H9 (cell line): ENCODE measurements around the gene PFKL. TPM values are rescaled to one million over a fixed set of nuclear protein-coding genes. Genes with fewer than 3 reads are reported as not detected.

Experiments used
- DNase-seq: peaks from one replicate; pipeline ENCODE4 v3.0.0-alpha.2; 2017
- H2AFZ ChIP-seq: one replicate; pipeline ENCODE4 v1.6.1; 2013; ENCODE audit warnings: mild to moderate bottlenecking, low read length, control low read depth, moderate library complexity
- H2AK5ac ChIP-seq: 2 replicates; pipeline ENCODE4 v1.6.1; 2013; ENCODE audit warnings: low read length, control low read depth, mixed read lengths; ENCODE audit not compliant: insufficient read length
- H2BK120ac ChIP-seq: one replicate; pipeline ENCODE4 v1.6.1; 2013; ENCODE audit warnings: low read depth, mild to moderate bottlenecking, low read length, control low read depth, inconsistent platforms; ENCODE audit not compliant: poor library complexity, severe bottlenecking
- H2BK12ac ChIP-seq: 2 replicates; pipeline ENCODE4 v1.6.1; 2013; ENCODE audit warnings: low read length, control low read depth, mixed read lengths, low read depth; ENCODE audit not compliant: insufficient read length
- H2BK15ac ChIP-seq: 2 replicates; pipeline ENCODE4 v1.6.1; 2013; ENCODE audit warnings: low read depth, low read length, control low read depth
- H2BK20ac ChIP-seq: one replicate; pipeline ENCODE4 v1.6.1; 2013; ENCODE audit warnings: low read depth, mild to moderate bottlenecking, low read length, control low read depth, inconsistent platforms; ENCODE audit not compliant: poor library complexity, severe bottlenecking
- H2BK5ac ChIP-seq: 2 replicates; pipeline ENCODE4 v1.6.1; 2013; ENCODE audit warnings: low read length, control low read depth, mixed read lengths; ENCODE audit not compliant: insufficient read length
- H3K14ac ChIP-seq: 2 replicates; pipeline ENCODE4 v1.6.1; 2013; ENCODE audit warnings: low read length, control low read depth; ENCODE audit not compliant: insufficient read depth
- H3K18ac ChIP-seq: 2 replicates; pipeline ENCODE4 v1.6.1; 2013; ENCODE audit warnings: low read depth, mild to moderate bottlenecking, mixed read lengths, low read length, control low read depth; ENCODE audit not compliant: insufficient read length
- H3K23ac ChIP-seq: 2 replicates; pipeline ENCODE4 v1.6.1; 2013; ENCODE audit warnings: low read length, control low read depth, mixed read lengths, low read depth; ENCODE audit not compliant: insufficient read length
- H3K23me2 ChIP-seq: 2 replicates; pipeline ENCODE4 v1.6.1; 2013; ENCODE audit warnings: low read depth, mild to moderate bottlenecking, mixed read lengths, low read length, control low read depth; ENCODE audit not compliant: insufficient read length, poor library complexity, severe bottlenecking
- H3K27ac ChIP-seq: 2 replicates; pipeline ENCODE4 v1.5.1; 2013; ENCODE audit warnings: low read length, control low read depth, mixed read lengths, low read depth; ENCODE audit not compliant: insufficient read length
- H3K27me3 ChIP-seq: 2 replicates; pipeline ENCODE4 v1.6.1; 2013; ENCODE audit warnings: low read length, control low read depth, inconsistent platforms; ENCODE audit not compliant: insufficient read depth
- H3K4ac ChIP-seq: 2 replicates; pipeline ENCODE4 v1.6.1; 2013; ENCODE audit warnings: low read depth, mild to moderate bottlenecking, control low read depth, inconsistent platforms, low read length, moderate library complexity
- H3K4me1 ChIP-seq: 2 replicates; pipeline ENCODE4 v1.6.1; 2013; ENCODE audit warnings: low read length, control low read depth, inconsistent platforms; ENCODE audit not compliant: insufficient read depth
- H3K4me2 ChIP-seq: 2 replicates; pipeline ENCODE4 v1.6.1; 2013; ENCODE audit warnings: low read length, control low read depth, mixed read lengths; ENCODE audit not compliant: insufficient read length, insufficient read depth
- H3K56ac ChIP-seq: 2 replicates; pipeline ENCODE4 v1.6.1; 2013; ENCODE audit warnings: low read depth, mild to moderate bottlenecking, mixed read lengths, low read length, control low read depth; ENCODE audit not compliant: insufficient read length
- H3K79me1 ChIP-seq: 2 replicates; pipeline ENCODE4 v1.6.1; 2013; ENCODE audit warnings: low read depth, mild to moderate bottlenecking, moderate library complexity, low read length, control low read depth, inconsistent platforms; ENCODE audit not compliant: insufficient read depth, poor library complexity, severe bottlenecking
- H3K79me2 ChIP-seq: 2 replicates; pipeline ENCODE4 v1.6.1; 2013; ENCODE audit warnings: low read length, control low read depth, inconsistent platforms; ENCODE audit not compliant: insufficient read depth
- H3K9ac ChIP-seq: 2 replicates; pipeline ENCODE4 v1.6.1; 2013; ENCODE audit warnings: low read length, control low read depth, mixed read lengths; ENCODE audit not compliant: insufficient read length; ENCODE audit errors: extremely low read depth
- H3K9me3 ChIP-seq: one replicate; pipeline ENCODE4 v1.6.1; 2013; ENCODE audit warnings: low read depth, low read length, inconsistent platforms; ENCODE audit not compliant: control insufficient read depth
- H3T11ph ChIP-seq: one replicate; pipeline ENCODE4 v1.6.1; 2013; ENCODE audit warnings: mild to moderate bottlenecking, low read length, control low read depth, inconsistent platforms
- H4K20me1 ChIP-seq: one replicate; pipeline ENCODE4 v1.6.1; 2013; ENCODE audit not compliant: control insufficient read depth, insufficient read length, insufficient read depth
- H4K5ac ChIP-seq: 2 replicates; pipeline ENCODE4 v1.6.1; 2013; ENCODE audit warnings: low read depth, mild to moderate bottlenecking, mixed read lengths, low read length, control low read depth; ENCODE audit not compliant: insufficient read length
- H4K8ac ChIP-seq: replicated peaks from 2 replicates; pipeline ENCODE4 v1.6.1; 2013; ENCODE audit warnings: low read length, control low read depth, mixed read lengths, low read depth; ENCODE audit not compliant: insufficient read length
- H4K91ac ChIP-seq: 2 replicates; pipeline ENCODE4 v1.6.1; 2013; ENCODE audit warnings: low read depth, mild to moderate bottlenecking, moderate library complexity, mixed read lengths, low read length, control low read depth; ENCODE audit not compliant: insufficient read length
- H3K27ac Mint-ChIP-seq, 3 experiments: 2 replicates in 2 of 3; 3 replicates in 1 of 3; pipeline ENCODE4 v1.8.0; 2020 to 2021; ENCODE audit warnings: mixed read lengths in 3 of 3, mild to moderate bottlenecking in 1 of 3, moderate library complexity in 1 of 3
- H3K27me3 Mint-ChIP-seq: 2 replicates; pipeline ENCODE4 v1.8.0; 2021; ENCODE audit warnings: low read depth, mild to moderate bottlenecking, moderate library complexity, mixed read lengths
- H3K36me3 Mint-ChIP-seq, 3 experiments: 2 replicates in 2 of 3; 3 replicates in 1 of 3; pipeline ENCODE4 v1.8.0; 2020 to 2021; ENCODE audit warnings: low read depth in 3 of 3, mixed read lengths in 3 of 3; ENCODE audit not compliant: insufficient read depth in 1 of 3
- H3K4me1 Mint-ChIP-seq, 2 experiments: 2 replicates each; pipeline ENCODE4 v1.8.0; 2020; ENCODE audit warnings: mixed read lengths in 2 of 2
- H3K4me3 Mint-ChIP-seq, 2 experiments: 2 replicates in 1 of 2; 3 replicates in 1 of 2; pipeline ENCODE4 v1.8.0; 2020 to 2021; ENCODE audit warnings: mild to moderate bottlenecking in 2 of 2, mixed read lengths in 2 of 2, moderate library complexity in 1 of 2
- H3K9me3 Mint-ChIP-seq, 2 experiments: 2 replicates in 1 of 2; 3 replicates in 1 of 2; pipeline ENCODE4 v1.8.0; 2020; ENCODE audit warnings: mild to moderate bottlenecking in 2 of 2, mixed read lengths in 2 of 2, moderate library complexity in 1 of 2
- WGBS: extraction: QIAGEN DNeasy Blood & Tissue Kit; methylation state at CpG from one replicate; pipeline ENCODE4 v1.1.7; 2013; ENCODE audit warnings: missing lambda C conversion rate, low lambda C conversion rate, mixed read lengths; ENCODE audit not compliant: insufficient read length; ENCODE audit errors: extremely low coverage; 5-methylcytosine and 5-hydroxymethylcytosine counted together
- total RNA-seq: library from RNA; stranded (reverse); gene quantifications from 2 replicates; pipeline ENCODE4 v1.2.1, GENCODE V29; 2021
- TF ChIP-seq, protein P1 (sequence below): fragments of 200-600 bp; sonication (generic); conservative IDR thresholded peaks from 3 replicates; pipeline ENCODE4 v1.8.0; 2021; ENCODE audit warnings: antibody characterized with exemption, mild to moderate bottlenecking

Gene PFKL
- total RNA-seq, 1 experiment from 2014 or later: 107 TPM

DNA sequence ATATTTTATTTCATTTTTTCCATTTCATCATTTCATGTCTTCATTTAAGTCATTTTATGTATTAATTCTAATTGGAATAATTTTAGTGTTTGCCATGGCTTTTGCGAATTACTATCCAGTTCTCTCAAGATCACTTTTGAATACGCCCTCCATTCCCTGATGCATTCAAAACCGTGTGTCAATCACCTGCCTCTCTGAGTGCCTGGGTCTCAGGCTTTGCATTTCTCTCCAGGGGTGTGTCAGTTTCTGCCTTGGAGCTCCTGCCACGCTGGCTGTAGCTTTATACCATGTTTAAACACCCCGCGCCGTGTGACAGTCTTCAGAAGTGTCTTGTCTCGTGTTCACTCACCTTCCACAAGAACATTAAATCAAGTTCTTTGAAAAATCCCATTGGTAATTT is 30.8 kb upstream of the PFKL start:
- H4K20me1 ChIP-seq: no peaks in the 10 kb centered on the region
- no peak for DNase-seq
- H3K4me3 Mint-ChIP-seq: no peak overlapping the region
- H2BK20ac ChIP-seq: no peak overlapping the region
- no CpG with 5 or more reads among the region's 8 CpGs for WGBS
- no peak overlapping the region for H2AFZ ChIP-seq
- H3K27ac Mint-ChIP-seq: no peak overlapping the region
- H3K9me3 ChIP-seq: no peaks in the 10 kb centered on the region
- H3K27me3 Mint-ChIP-seq: peaks cover 2% of the 10 kb centered on the region; the same call in 1 of the 2 replicates
- no peak overlapping the region for H3K56ac ChIP-seq
- H2BK120ac ChIP-seq: no peak overlapping the region
- H2BK12ac ChIP-seq: no peak overlapping the region
- no peaks in the 10 kb centered on the region for H3K79me1 ChIP-seq
- no peak overlapping the region for H4K8ac ChIP-seq
- no peak overlapping the region for H2BK5ac ChIP-seq
- H3K4me2 ChIP-seq: no peak overlapping the region
- TF ChIP-seq, protein P1, sequence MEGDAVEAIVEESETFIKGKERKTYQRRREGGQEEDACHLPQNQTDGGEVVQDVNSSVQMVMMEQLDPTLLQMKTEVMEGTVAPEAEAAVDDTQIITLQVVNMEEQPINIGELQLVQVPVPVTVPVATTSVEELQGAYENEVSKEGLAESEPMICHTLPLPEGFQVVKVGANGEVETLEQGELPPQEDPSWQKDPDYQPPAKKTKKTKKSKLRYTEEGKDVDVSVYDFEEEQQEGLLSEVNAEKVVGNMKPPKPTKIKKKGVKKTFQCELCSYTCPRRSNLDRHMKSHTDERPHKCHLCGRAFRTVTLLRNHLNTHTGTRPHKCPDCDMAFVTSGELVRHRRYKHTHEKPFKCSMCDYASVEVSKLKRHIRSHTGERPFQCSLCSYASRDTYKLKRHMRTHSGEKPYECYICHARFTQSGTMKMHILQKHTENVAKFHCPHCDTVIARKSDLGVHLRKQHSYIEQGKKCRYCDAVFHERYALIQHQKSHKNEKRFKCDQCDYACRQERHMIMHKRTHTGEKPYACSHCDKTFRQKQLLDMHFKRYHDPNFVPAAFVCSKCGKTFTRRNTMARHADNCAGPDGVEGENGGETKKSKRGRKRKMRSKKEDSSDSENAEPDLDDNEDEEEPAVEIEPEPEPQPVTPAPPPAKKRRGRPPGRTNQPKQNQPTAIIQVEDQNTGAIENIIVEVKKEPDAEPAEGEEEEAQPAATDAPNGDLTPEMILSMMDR: no peak
- H3T11ph ChIP-seq: no peak overlapping the region
- H3K14ac ChIP-seq: no peak overlapping the region
- no peak overlapping the region for H3K23ac ChIP-seq
- no peak overlapping the region for H3K4ac ChIP-seq
- H3K27me3 ChIP-seq: no peaks in the 10 kb centered on the region
- H3K79me2 ChIP-seq: no peaks in the 10 kb centered on the region
- peaks cover 0 to 3% of the 10 kb centered on the region in 2 experiments; a peak in 1 of 4 replicates for H3K4me1 Mint-ChIP-seq
- H3K23me2 ChIP-seq: no peaks in the 10 kb centered on the region
- H3K18ac ChIP-seq: no peak overlapping the region
- H3K27ac ChIP-seq: no peak overlapping the region
- H2AK5ac ChIP-seq: no peak overlapping the region
- H2BK15ac ChIP-seq: no peak overlapping the region
- H3K9me3 Mint-ChIP-seq: no peaks in the 10 kb centered on the region
- H3K9ac ChIP-seq: no peak overlapping the region
- H3K4me1 ChIP-seq: no peaks in the 10 kb centered on the region
- H4K5ac ChIP-seq: no peak overlapping the region
- no peak overlapping the region for H4K91ac ChIP-seq
- H3K36me3 Mint-ChIP-seq: no peaks in the 10 kb centered on the region
